Smooth muscle cell (in vitro differentiated cells): ENCODE data around the gene ARRDC5. TPM values are rescaled to one million over a fixed set of nuclear protein-coding genes. Genes with fewer than 3 reads are reported as not detected.
"Not testable (repeated sequence)": the region's sequence is repeated elsewhere in the genome, so short reads cannot be mapped to it uniquely, and the experiment has no call there.

Experiments used
- DNase-seq: peaks from one replicate; lab custom pipeline; 2025; ENCODE audit not compliant: unreplicated experiment; lab: John Stamatoyannopoulos, UW
- H2AFZ ChIP-seq: fragments of 200-600 bp; sonication (generic); 2 replicates; pipeline ENCODE4 v1.6.0; 2016; ENCODE audit warnings: antibody characterized with exemption, low read depth, mild to moderate bottlenecking
- H3F3A ChIP-seq: fragments of 200-600 bp; sonication (generic); 2 replicates; pipeline ENCODE4 v1.6.0; 2017; ENCODE audit warnings: antibody characterized with exemption, low read depth
- H3K27ac ChIP-seq: fragments of 200-600 bp; sonication (generic); 2 replicates; pipeline ENCODE4 v1.5.1; 2016; ENCODE audit warnings: low read depth, mild to moderate bottlenecking
- H3K27me3 ChIP-seq: fragments of 200-600 bp; sonication (generic); 2 replicates; pipeline ENCODE4 v1.6.1; 2016; ENCODE audit warnings: low read depth, mild to moderate bottlenecking
- H3K36me3 ChIP-seq: fragments of 200-600 bp; sonication (generic); 2 replicates; pipeline ENCODE4 v1.5.1; 2016; ENCODE audit warnings: low read depth
- H3K4me1 ChIP-seq: fragments of 200-600 bp; sonication (generic); 2 replicates; pipeline ENCODE4 v1.5.1; 2016; ENCODE audit warnings: low read depth
- H3K4me2 ChIP-seq: fragments of 200-600 bp; sonication (generic); 2 replicates; pipeline ENCODE4 v1.6.0; 2016; ENCODE audit warnings: mild to moderate bottlenecking
- H3K4me3 ChIP-seq: fragments of 200-600 bp; sonication (generic); 2 replicates; pipeline ENCODE4 v1.5.1; 2016; ENCODE audit warnings: mild to moderate bottlenecking
- H3K79me2 ChIP-seq: fragments of 200-600 bp; sonication (generic); 2 replicates; pipeline ENCODE4 v1.6.0; 2016; ENCODE audit warnings: low read depth, mild to moderate bottlenecking
- H3K9ac ChIP-seq: fragments of 200-600 bp; sonication (generic); 2 replicates; pipeline ENCODE4 v1.6.0; 2016; ENCODE audit warnings: low read depth
- H3K9me3 ChIP-seq: fragments of 200-600 bp; sonication (generic); replicated peaks from 2 replicates; pipeline ENCODE4 v1.5.1; 2016; ENCODE audit warnings: low read depth
- H4K20me1 ChIP-seq: fragments of 200-600 bp; sonication (generic); 2 replicates; pipeline ENCODE4 v1.6.0; 2016; ENCODE audit warnings: low read depth
- CTCF ChIP-seq: fragments of 200-600 bp; sonication (generic); IDR thresholded peaks from 2 replicates; pipeline ENCODE4 v1.5.1; 2017; ENCODE audit warnings: borderline replicate concordance, mild to moderate bottlenecking, antibody characterized with exemption; ENCODE audit not compliant: insufficient read depth, poor library complexity, severe bottlenecking
- WGBS: methylation state at CpG from one replicate; pipeline ENCODE4 v1.1.7; 2016; ENCODE audit warnings: low lambda C conversion rate; 5-methylcytosine and 5-hydroxymethylcytosine counted together
- polyA plus RNA-seq: library from polyadenylated mRNA; unstranded; fragments of >200 nt; fragmentation: Nextera tagmentation; extraction: Ambion mirVana; gene quantifications from 2 replicates; pipeline ENCODE4 v1.2.1, GENCODE V29; 2016
- total RNA-seq: library from RNA; depleted of rRNA; stranded (reverse); fragments of >200 nt; gene quantifications from 2 replicates; pipeline ENCODE4 v1.2.3, GENCODE V29; 2014

The ARRDC5 gene
- total and polyA plus RNA-seq, 2 experiments from 2014 or later: not detected

DNA sequence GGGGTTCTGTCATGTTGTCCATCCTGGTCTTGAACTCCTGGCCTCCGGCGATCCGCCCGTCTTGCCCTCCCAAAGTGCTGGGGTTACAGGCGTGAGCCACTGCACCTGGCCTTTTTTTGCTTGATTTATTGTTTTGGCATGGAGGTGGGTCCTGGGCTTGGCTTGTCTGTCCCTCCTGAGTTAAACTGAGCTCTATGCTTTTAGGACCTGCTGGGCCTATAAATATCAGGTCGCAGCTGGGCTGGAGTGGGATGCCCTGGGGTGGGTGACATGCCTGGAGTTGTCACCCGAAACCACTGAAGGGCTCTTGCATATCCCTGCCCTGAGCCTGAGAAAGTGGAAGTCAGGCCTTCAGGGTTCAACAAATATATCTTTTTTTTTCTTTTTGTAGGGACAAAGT, 5.5 kb downstream of the ARRDC5 start:
- no peak overlapping the region for H3K27ac ChIP-seq
- no peak overlapping the region for H3K9ac ChIP-seq
- WGBS: 88% methylated on average over 7 of the region's 7 CpGs
- no peak for DNase-seq
- H3K4me3 ChIP-seq: no peak overlapping the region
- H4K20me1 ChIP-seq: no peaks in the 10 kb centered on the region
- no peaks in the 10 kb centered on the region for H3K36me3 ChIP-seq
- no peak for TF ChIP-seq CTCF
- no peak overlapping the region for H3K4me2 ChIP-seq
- no peaks in the 10 kb centered on the region for H3K79me2 ChIP-seq
- no peaks in the 10 kb centered on the region for H3K27me3 ChIP-seq
- H3K9me3 ChIP-seq: no peaks in the 10 kb centered on the region
- H2AFZ ChIP-seq: no peak overlapping the region
- H3F3A ChIP-seq: no peaks in the 10 kb centered on the region
- no peaks in the 10 kb centered on the region for H3K4me1 ChIP-seq

DNA sequence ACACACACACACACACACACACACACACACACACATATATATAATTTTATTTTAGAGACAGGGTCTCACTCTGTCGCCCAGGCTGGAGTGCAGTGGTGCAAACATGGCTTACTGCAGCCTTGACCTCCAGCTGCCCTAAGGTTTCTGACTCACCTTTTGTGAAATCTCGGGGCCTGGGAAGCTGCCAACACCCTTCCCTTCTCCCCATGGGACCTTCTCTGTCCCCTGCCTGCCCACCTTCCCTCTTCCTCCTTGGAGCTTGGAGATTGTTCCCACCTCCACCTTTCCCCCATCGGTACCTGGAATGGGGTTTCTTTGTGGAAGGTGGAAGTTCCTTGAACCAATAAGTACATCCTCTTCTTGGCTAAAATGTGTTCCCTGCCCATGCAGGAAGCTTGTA, 6.3 kb downstream of the ARRDC5 start:
- no peak overlapping the region for H3K9ac ChIP-seq
- no peak for TF ChIP-seq CTCF
- no peak overlapping the region for H3K27ac ChIP-seq
- H3K79me2 ChIP-seq: no peaks in the 10 kb centered on the region
- H3K36me3 ChIP-seq: no peaks in the 10 kb centered on the region
- H3K4me1 ChIP-seq: no peaks in the 10 kb centered on the region
- no peak for DNase-seq
- no peak overlapping the region for H2AFZ ChIP-seq
- H3K27me3 ChIP-seq: no peaks in the 10 kb centered on the region
- H3K9me3 ChIP-seq: no peaks in the 10 kb centered on the region
- 79% methylated on average over 3 of the region's 3 CpGs for WGBS
- H4K20me1 ChIP-seq: no peaks in the 10 kb centered on the region
- H3F3A ChIP-seq: no peaks in the 10 kb centered on the region
- H3K4me2 ChIP-seq: no peak overlapping the region
- H3K4me3 ChIP-seq: no peak overlapping the region

DNA sequence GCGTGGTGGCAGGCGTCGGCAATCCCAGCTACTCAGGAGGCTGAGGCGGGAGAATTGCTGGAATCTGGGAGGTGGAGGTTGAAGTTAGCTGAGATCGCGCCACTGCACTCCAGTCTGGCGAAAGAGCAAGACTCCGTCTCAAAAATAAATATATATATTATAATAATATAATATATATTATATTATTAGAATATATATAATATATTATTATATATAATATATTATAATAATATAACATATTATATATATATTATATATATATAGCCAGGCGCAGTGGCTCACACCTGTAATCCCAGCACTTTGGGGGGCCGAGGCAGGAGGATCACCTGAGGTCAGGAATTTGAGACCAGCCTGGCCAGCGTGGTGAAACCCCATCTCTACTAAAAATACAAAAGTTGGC, 9.7 kb downstream of the ARRDC5 start:
- H3K9ac ChIP-seq, H3K27ac ChIP-seq, H3K4me1 ChIP-seq, H3K27me3 ChIP-seq, H3F3A ChIP-seq, H3K4me2 ChIP-seq, H2AFZ ChIP-seq, H3K79me2 ChIP-seq, H4K20me1 ChIP-seq, DNase-seq, H3K4me3 ChIP-seq, H3K9me3 ChIP-seq, H3K36me3 ChIP-seq: not testable (repeated sequence)
- 94% methylated on average over 11 of the region's 11 CpGs for WGBS

- no peaks in the 10 kb centered on the region for H3K36me3 ChIP-seq
- no peak overlapping the region for H3K27ac ChIP-seq
- no peaks in the 10 kb centered on the region for H3K79me2 ChIP-seq
Measured at GRCh38 chr19:4891066-4891465, 11.6 kb downstream of the ARRDC5 start.

More at GRCh38 chr19:4891066-4891465, 11.6 kb downstream of the ARRDC5 start:
- no peaks in the 10 kb centered on the region for H3K9me3 ChIP-seq
- no peak for TF ChIP-seq CTCF
- no peak overlapping the region for H3K4me3 ChIP-seq
- DNase-seq: no peak
- no peak overlapping the region for H3K4me2 ChIP-seq
- H2AFZ ChIP-seq: no peak overlapping the region
- H3K4me1 ChIP-seq: no peaks in the 10 kb centered on the region
- 93% methylated on average over 22 of the region's 22 CpGs for WGBS
- no peak overlapping the region for H3K9ac ChIP-seq
- no peaks in the 10 kb centered on the region for H3F3A ChIP-seq
- no peaks in the 10 kb centered on the region for H3K27me3 ChIP-seq
- H4K20me1 ChIP-seq: no peaks in the 10 kb centered on the region
